C4-2B (cell line): Measurements from ENCODE around the gene RNF40.

Experiments
- CTCF ChIP-seq: fragments of 450-650 bp; conservative IDR thresholded peaks from 2 replicates; pipeline ENCODE4 v1.5.1; 2017; ENCODE audit warnings: mild to moderate bottlenecking
- ZFX ChIP-seq: fragments of 450-650 bp; IDR thresholded peaks from 2 replicates; pipeline ENCODE4 v1.6.1; 2017

GRCh38 chr16:30720086-30720485, 42.0 kb upstream of the RNF40 start:
- TF ChIP-seq CTCF (no peak), ZFX (no peak)
